GM19025 (cell line): ENCODE measurements around the gene LRRC37A3.
"Not testable (repeated sequence)": the region's sequence is repeated elsewhere in the genome, so short reads cannot be mapped to it uniquely, and the experiment has no call there.

Experiments
- ATAC-seq: cut with Tn5 transposase; IDR thresholded peaks from one replicate; pipeline ENCODE4 v1.9.1; 2021; ENCODE audit warnings: mild to moderate bottlenecking, low read depth, moderate library complexity; ENCODE audit not compliant: unreplicated experiment

LRRC37A3 gene

GRCh38 chr17:64919289-64920025 is at the start of gene LRRC37A3:
Gene LRRC37A3 (minus strand): TSS chr17:64919478. CDS start chr17:64897257, 22,221 bp downstream.
- peak; percentile 89 for ATAC-seq

- ATAC-seq: peak; percentile 92
These were observed 46.6 kb upstream of the LRRC37A3 start for GRCh38 chr17:64965873-64966287.

- not testable (repeated sequence) for ATAC-seq
These were observed 46.1 kb upstream of the LRRC37A3 start for GRCh38 chr17:64965256-64965872.

GRCh38 chr17:64964796-64965195 is 45.5 kb upstream of the LRRC37A3 start:
- no peak for ATAC-seq

GRCh38 chr17:64963814-64964213 is 44.5 kb upstream of the LRRC37A3 start:
- not testable (repeated sequence) for ATAC-seq

GRCh38 chr17:64961563-64962378 is 42.5 kb upstream of the LRRC37A3 start:
- peak; percentile 30 for ATAC-seq

- no peak for ATAC-seq
These were observed 32.6 kb upstream of the LRRC37A3 start for GRCh38 chr17:64951877-64952276.

- no peak for ATAC-seq
These were observed 31.6 kb upstream of the LRRC37A3 start for GRCh38 chr17:64950871-64951270.

- ATAC-seq: no peak
These were observed 27.9 kb upstream of the LRRC37A3 start for GRCh38 chr17:64947152-64947551.

GRCh38 chr17:64941761-64942160 is 22.5 kb upstream of the LRRC37A3 start:
- ATAC-seq: no peak

GRCh38 chr17:64941045-64941444 is 21.8 kb upstream of the LRRC37A3 start:
- ATAC-seq: no peak

GRCh38 chr17:64940055-64940454 is 20.8 kb upstream of the LRRC37A3 start:
- no peak for ATAC-seq

- ATAC-seq: no peak
These were observed 19.7 kb upstream of the LRRC37A3 start for GRCh38 chr17:64938925-64939474.

GRCh38 chr17:64938290-64938689 is 19.0 kb upstream of the LRRC37A3 start:
- ATAC-seq: no peak

- no peak for ATAC-seq
These were observed 16.8 kb upstream of the LRRC37A3 start for GRCh38 chr17:64936117-64936516.

GRCh38 chr17:64934284-64934778 is 15.1 kb upstream of the LRRC37A3 start:
- not testable (repeated sequence) for ATAC-seq

GRCh38 chr17:64932850-64933249 is 13.6 kb upstream of the LRRC37A3 start:
- not testable (repeated sequence) for ATAC-seq

GRCh38 chr17:64930374-64930773 is 11.1 kb upstream of the LRRC37A3 start:
- ATAC-seq: not testable (repeated sequence)

- ATAC-seq: not testable (repeated sequence)
These were observed 10.3 kb upstream of the LRRC37A3 start for GRCh38 chr17:64929419-64930209.

GRCh38 chr17:64928701-64929100 is 9.4 kb upstream of the LRRC37A3 start:
- not testable (repeated sequence) for ATAC-seq
